HepG2 (cell line): ENCODE data around the gene PAQR5.

Experiments used
- CBX1 ChIP-seq: IDR thresholded peaks from one replicate; pipeline ENCODE4 v1.6.1; 2016; ENCODE audit warnings: antibody characterized with exemption, low read depth
- ELF1 ChIP-seq: sonication (generic); formaldehyde crosslinking; IDR thresholded peaks from 2 replicates; pipeline ENCODE4 v1.4.0; 2020; ENCODE audit warnings: missing genetic modification reagents
- EP300 ChIP-seq, 3 experiments: sonication (generic) in 1 of 3; formaldehyde crosslinking in 1 of 3; IDR thresholded peaks; 2 replicates each; pipeline versions ENCODE4 v1.5.1 to v1.6.1; 2011 to 2020; ENCODE audit warnings: low read depth in 2 of 3, low read length in 2 of 3, borderline replicate concordance in 1 of 3, improper control_type of control experiment in 1 of 3, mild to moderate bottlenecking in 1 of 3, missing genetic modification reagents in 1 of 3, moderate library complexity in 1 of 3
- POLR2AphosphoS5 ChIP-seq: IDR thresholded peaks from 2 replicates; pipeline ENCODE4 v1.6.1; 2012; ENCODE audit warnings: low read depth, low read length
- ZNF674 ChIP-seq: sonication (generic); formaldehyde crosslinking; IDR thresholded peaks from 2 replicates; pipeline ENCODE4 v1.5.0; 2020; ENCODE audit warnings: low read depth, mild to moderate bottlenecking, missing genetic modification reagents
- ZNF878 ChIP-seq: sonication (generic); formaldehyde crosslinking; IDR thresholded peaks from 2 replicates; pipeline ENCODE4 v1.8.1; 2023; ENCODE audit warnings: mild to moderate bottlenecking, missing genetic modification reagents, moderate library complexity
- TF ChIP-seq, protein P1 (sequence below): fragments of 450-650 bp; IDR thresholded peaks from 2 replicates; pipeline ENCODE4 v1.6.1; 2017; ENCODE audit warnings: mild to moderate bottlenecking
- TF ChIP-seq, protein P2 (sequence below): sonication (generic); formaldehyde crosslinking; IDR thresholded peaks from 2 replicates; pipeline ENCODE4 v1.4.0; 2020; ENCODE audit warnings: mild to moderate bottlenecking, missing genetic modification reagents, borderline replicate concordance
- TF ChIP-seq, protein P3 (sequence below): sonication (generic); formaldehyde crosslinking; conservative IDR thresholded peaks from 2 replicates; pipeline ENCODE4 v1.8.1; 2023; ENCODE audit warnings: missing genetic modification reagents

DNA sequence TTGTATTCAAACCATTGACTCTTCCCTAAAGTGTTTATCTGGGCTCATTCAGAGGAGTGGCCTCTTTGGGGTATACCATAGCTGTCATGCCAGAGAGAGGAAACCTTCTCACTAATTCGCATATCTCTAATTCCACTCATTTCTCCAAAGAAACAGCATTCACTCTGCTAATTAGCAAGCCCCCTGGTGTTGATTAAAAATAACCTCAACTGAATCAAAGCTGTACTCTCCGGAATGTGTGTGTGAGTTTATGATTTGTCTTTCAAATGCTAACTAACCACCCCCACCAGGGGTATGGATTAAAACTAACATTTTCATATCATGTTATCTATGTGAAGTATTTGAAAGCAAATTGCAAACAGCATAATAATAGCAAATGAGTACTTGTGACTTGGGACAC is 45.5 kb downstream of the PAQR5 start:
- no peak for TF ChIP-seq POLR2AphosphoS5
- TF ChIP-seq, protein P1, sequence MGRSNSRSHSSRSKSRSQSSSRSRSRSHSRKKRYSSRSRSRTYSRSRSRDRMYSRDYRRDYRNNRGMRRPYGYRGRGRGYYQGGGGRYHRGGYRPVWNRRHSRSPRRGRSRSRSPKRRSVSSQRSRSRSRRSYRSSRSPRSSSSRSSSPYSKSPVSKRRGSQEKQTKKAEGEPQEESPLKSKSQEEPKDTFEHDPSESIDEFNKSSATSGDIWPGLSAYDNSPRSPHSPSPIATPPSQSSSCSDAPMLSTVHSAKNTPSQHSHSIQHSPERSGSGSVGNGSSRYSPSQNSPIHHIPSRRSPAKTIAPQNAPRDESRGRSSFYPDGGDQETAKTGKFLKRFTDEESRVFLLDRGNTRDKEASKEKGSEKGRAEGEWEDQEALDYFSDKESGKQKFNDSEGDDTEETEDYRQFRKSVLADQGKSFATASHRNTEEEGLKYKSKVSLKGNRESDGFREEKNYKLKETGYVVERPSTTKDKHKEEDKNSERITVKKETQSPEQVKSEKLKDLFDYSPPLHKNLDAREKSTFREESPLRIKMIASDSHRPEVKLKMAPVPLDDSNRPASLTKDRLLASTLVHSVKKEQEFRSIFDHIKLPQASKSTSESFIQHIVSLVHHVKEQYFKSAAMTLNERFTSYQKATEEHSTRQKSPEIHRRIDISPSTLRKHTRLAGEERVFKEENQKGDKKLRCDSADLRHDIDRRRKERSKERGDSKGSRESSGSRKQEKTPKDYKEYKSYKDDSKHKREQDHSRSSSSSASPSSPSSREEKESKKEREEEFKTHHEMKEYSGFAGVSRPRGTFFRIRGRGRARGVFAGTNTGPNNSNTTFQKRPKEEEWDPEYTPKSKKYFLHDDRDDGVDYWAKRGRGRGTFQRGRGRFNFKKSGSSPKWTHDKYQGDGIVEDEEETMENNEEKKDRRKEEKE: no peak
- TF ChIP-seq, protein P2, sequence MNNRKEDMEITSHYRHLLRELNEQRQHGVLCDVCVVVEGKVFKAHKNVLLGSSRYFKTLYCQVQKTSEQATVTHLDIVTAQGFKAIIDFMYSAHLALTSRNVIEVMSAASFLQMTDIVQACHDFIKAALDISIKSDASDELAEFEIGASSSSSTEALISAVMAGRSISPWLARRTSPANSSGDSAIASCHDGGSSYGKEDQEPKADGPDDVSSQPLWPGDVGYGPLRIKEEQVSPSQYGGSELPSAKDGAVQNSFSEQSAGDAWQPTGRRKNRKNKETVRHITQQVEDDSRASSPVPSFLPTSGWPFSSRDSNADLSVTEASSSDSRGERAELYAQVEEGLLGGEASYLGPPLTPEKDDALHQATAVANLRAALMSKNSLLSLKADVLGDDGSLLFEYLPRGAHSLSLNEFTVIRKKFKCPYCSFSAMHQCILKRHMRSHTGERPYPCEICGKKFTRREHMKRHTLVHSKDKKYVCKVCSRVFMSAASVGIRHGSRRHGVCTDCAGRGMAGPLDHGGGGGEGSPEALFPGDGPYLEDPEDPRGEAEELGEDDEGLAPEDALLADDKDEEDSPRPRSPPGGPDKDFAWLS (CRISPR knock-in tag): no peak
- no peak for TF ChIP-seq EP300 (IDR thresholded peaks at IDR 0.05; ENCODE audit: low read depth in 2 of 2, low read length in 2 of 2)
- TF ChIP-seq EP300 (CRISPR knock-in tag; IDR thresholded peaks at IDR 0.05; ENCODE audit: borderline replicate concordance): no peak
- no peak for TF ChIP-seq ZNF878
- TF ChIP-seq ZNF674 (CRISPR knock-in tag): no peak
- no peak for TF ChIP-seq ELF1 (CRISPR knock-in tag)
- TF ChIP-seq CBX1: no peak
- TF ChIP-seq, protein P3, sequence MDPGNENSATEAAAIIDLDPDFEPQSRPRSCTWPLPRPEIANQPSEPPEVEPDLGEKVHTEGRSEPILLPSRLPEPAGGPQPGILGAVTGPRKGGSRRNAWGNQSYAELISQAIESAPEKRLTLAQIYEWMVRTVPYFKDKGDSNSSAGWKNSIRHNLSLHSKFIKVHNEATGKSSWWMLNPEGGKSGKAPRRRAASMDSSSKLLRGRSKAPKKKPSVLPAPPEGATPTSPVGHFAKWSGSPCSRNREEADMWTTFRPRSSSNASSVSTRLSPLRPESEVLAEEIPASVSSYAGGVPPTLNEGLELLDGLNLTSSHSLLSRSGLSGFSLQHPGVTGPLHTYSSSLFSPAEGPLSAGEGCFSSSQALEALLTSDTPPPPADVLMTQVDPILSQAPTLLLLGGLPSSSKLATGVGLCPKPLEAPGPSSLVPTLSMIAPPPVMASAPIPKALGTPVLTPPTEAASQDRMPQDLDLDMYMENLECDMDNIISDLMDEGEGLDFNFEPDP (CRISPR knock-in tag): no peak
